ENCODE measurements around the gene PNPLA7.

The PNPLA7 gene

DNA sequence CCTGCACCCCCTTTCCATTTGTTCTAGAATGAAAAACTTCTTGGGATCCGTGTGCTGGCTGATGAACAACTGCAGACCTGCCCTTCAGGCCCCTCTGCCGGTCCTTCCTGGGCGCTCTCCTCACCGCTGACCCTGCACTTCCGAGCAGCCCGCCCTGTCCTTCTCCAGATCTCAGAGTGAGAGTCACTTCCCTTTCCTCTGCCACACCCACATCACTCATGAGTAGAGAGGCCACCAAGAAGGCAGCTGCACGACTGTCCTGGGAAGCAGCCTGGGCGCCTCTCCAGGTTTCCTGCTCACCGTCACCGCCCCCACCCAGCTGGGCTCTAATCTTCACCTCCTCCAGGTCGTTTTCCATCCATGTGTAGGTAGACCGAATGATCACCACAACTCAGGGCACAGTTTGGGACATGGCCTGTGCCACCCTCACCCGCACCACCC is 56.1 kb downstream of the PNPLA7 start:
- no peak for DNase-seq (ENCODE audit: low read depth)

DNA sequence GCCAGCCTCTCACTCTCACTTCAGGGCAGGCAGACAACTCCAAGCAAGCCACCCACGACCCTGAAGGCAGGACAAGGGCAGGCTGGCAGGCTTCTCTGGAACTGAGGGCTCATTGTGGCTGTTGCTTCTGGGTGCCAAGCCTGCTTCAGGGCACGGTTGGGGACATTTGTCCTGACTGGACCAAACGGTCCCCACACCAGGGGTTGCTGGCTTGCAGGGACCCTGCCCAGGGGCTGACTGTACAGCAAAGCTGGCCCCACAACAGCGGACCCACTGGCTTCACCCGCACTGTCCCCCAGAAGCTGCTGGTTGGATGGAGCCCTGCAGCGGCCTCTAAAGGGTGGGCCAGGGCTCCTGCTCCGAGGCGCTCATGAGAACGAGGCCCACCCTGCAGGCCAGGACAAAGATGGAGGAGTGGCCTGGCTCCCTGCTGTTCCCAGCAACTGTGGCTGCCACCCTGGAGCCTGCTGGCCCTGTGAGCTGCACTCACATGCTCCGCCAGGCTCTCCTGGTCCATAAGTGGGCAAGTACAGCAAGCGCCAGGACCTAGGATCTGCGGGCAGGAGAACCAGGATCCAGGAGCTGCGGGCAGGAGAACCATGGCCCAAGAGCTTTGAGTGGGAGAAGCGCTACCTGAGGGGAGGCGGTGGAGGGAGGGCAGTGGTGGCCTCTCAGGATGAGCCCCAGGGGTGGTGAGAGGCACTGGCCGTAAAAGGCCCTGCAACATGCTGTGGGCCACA is 56.7 kb downstream of the PNPLA7 start:
- DNase-seq (ENCODE audit: low read depth): no peak

DNA sequence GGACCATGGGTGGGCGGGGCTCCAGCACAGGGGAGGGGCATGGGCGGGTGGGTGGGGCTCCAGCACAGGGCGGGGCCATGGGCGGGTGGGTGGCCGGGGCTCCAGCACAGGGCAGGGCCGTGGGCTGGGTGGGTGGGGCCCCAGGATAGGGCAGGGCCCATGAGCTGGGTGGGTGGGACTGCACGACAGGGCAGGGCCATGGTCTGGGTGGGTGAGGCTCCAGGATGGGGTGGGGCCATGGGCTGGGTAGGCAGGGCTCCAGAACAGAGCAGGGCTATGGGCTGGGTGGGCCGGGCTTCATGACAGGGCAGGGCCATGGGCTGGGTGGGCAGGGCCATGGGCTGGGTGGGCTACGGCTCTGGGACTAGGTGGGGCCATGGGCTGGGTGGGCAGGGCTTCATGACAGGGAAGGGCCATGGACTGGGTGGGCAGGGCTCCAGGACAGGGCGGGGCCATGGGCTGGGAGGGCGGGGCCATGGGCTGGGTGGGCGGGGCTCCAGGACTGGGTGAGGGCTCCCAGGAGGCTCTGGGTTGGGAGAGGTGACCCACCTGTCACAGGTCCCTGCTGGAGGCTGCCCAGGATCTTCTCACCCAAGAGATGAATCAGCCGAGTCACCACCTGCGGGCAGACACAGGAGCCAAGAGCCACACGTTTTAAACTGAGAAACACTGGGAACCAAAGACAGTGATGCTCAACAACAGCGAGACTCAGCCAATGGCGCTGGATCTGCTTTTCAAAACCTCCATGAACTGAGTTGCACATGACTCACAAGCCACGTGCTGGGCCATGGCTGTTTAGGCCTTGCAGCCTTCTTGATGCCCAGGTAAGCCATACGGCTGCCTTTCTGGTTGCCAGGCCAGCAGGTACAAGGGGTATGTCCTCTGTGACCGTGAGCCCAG is 57.5 kb downstream of the PNPLA7 start:
- no peak for DNase-seq (ENCODE audit: low read depth)

DNA sequence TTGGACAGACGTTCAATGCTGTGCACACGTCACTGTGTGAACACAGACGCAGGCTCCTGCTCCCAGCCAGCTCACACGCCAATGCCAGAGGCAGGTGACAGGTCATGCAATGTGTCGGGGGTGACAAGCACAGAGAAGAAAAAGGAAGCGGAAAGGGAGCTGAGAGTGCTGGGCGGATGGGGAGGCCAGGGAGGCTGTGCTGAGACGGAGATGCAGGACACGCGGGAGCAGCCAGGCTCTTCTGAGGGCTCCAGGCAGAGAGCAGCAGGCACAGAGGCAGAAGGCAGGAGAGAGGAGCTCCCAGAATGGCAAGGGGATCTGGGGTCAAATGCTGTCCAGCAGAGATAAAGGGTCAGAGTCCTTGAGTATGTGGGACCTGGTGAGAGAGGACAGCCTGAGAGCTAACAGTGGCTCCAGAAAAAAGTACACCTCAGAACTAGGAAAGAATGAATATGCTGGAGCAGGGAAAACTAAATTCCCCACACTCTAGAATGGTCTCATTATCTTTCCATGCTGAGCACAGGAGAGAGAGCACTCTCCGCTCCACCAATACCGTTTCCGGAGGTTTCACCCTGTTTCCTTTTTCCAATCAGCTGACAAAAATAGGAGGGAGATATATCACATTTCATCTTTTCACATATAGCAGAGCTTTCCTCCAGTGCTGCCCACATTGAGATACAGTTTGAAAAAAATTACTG is 58.3 kb downstream of the PNPLA7 start:
- no peak for DNase-seq (ENCODE audit: low read depth)

DNA sequence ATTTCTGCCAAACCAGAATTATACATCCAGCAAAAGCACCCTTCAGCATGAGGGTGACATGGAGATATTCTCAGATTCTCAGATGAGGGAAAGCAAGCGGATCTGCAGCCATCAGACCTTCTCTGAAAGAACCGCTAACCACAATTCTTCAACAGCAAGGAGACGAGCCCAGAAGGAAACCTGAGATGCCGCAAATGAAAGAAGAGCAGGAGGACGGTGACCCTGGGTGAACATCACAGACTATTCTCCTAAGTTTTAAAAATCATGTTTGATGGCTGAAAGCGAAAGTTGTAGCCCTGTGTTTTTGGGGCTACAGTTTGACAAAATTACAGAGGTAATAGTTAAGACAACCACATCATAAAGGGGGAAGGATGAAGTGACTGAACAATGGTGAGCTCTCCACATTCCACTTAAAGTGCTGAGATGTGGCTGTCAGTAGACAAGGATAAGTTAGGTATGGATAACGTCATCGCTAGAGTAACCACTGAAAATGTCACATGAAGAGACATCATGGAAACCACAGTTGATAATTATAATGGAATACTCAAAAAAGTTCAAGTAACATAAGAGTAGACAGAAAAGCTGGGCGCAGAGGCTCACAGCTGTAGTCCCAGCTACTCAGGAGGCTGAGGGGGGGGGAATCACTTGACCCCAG is 59.5 kb downstream of the PNPLA7 start:
- DNase-seq (ENCODE audit: low read depth): no peak

DNA sequence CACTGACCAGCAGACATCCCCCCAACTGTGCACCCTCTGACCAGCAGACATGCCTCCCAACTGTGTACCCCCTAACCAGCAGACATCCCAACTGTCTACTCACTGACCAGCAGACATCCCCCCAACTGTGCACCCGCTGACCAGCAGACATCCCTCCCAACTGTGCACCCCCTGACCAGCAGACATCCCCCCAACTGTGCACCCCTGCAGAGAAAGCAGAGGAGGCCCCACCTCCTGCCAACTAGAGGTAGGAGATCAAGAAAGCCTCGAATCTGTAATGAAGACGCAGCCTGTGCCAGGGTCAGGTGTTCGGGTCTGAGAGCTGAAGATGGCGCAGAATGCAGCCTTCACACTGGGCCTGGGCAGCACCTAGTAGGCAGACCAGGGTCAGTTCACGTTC is 61.3 kb downstream of the PNPLA7 start:
- no peak for DNase-seq (ENCODE audit: low read depth)

DNA sequence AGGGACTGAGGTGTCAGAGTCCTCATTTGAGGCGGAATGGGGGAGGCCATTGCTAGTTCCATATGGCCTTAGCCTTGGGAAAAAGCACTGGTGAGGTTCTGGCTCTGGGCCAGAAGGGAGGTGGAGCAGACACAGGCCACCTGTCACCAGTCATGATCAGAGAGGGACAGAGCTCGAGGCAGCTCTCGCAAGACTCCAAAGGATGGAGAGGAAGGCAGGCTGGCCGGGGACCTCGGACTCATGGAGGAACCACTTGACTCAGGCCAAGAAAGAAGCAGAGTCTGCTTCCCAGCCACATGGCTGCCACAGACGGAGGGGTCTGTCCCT is 61.9 kb downstream of the PNPLA7 start:
- DNase-seq (ENCODE audit: low read depth): no peak

DNA sequence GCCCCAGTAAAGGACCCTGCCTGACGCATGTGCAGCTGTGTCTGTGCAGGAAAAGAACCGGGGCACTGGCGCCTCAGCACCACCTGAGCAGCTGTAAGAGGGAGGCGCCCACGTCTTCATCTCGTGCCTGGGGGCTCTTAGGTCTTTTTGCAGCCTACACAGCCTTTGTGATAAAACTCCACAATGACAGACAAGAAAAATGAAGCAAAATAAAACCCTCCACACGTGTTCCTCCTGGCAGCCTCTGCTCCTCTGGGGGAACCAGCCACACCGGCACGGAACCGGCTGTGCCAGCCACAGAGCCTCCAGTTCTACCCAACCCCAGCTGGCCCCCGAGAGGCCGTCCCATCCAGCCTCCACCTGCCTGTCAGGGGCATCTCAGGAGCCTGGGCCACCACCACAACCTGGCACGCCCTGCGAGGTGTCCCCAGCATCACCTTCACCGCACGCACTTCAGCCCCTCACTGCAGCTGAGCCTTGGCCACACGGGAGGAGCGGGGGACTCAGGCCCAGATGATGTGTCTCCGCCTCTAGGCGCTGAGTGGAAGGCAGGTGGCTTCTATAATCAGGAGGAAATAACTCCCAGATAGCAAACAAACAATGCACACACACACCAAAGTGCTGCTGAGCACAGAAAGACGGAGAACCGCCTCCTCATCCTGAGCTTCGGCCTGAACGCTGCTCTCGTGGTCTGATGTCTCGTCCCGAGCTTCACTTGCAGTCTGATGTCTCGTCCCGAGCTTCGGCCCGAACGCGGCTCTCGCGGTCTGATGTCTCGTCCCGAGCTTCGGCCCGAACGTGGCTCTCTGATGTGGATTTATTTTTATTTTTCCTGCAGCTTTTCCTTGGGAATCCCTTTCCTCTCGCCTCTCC is 62.5 kb downstream of the PNPLA7 start:
- DNase-seq (ENCODE audit: low read depth): no peak

DNA sequence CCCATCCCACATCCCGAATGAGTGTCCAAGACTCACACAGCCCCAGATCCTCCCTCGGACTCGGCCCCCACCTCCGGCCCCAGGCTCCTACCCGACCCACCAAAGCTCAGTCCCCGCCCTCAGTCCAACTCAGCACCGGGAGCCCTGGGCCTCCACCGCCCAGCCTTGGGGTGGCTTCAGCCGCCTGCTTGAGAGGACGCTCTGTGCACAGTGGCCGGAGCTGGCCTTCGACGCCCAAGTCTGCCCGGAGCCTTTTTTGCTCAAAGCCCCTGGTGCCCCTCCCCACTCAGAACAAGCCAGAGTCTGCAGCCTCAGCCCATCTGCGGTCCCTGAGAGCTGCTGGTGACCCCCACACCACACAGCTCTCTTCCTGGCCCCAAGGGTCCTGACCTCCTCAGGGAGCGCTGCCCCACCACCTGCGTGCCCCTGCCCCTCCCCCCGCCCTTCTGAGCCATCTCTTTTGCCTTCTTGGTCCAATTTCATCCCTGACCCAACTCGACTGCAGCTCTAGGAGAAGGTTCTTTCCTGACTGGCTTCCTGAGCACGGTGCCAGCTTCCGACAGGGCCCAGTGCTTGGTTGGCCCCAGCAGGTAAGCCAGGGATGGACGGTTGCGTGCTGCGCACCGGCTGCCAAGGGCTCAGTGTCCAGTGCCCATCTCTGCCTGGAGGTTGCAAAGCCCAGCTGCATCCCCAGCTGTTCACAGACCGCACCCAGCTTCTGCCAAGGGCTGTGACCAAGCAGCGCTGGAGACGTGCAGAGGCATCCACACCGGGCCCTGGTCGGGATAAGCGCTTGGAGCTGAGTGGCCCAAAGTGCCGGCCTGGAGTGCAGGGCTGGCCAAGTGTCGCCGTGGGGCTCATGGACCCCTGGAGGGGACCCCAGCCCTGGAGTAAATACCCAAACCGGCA is 63.4 kb downstream of the PNPLA7 start:
- DNase-seq (ENCODE audit: low read depth): no peak

DNA sequence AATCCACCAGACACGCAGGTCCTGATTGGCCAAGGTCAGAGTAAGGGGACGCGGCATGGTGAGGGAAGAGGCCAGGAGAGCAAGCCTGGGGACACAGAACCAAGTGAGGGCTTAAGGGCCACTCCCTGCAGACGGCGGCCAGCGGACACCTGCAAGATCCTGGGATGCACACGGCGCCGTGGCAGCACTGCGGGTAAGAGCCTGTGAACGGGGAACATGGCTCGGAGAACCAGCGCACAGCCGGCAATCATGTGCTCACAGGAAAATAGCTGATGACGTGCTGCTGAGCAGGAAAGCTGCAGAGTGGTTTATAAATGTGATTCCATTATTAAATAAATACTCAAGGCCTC is 64.1 kb downstream of the PNPLA7 start:
- no peak for DNase-seq (ENCODE audit: low read depth)

DNA sequence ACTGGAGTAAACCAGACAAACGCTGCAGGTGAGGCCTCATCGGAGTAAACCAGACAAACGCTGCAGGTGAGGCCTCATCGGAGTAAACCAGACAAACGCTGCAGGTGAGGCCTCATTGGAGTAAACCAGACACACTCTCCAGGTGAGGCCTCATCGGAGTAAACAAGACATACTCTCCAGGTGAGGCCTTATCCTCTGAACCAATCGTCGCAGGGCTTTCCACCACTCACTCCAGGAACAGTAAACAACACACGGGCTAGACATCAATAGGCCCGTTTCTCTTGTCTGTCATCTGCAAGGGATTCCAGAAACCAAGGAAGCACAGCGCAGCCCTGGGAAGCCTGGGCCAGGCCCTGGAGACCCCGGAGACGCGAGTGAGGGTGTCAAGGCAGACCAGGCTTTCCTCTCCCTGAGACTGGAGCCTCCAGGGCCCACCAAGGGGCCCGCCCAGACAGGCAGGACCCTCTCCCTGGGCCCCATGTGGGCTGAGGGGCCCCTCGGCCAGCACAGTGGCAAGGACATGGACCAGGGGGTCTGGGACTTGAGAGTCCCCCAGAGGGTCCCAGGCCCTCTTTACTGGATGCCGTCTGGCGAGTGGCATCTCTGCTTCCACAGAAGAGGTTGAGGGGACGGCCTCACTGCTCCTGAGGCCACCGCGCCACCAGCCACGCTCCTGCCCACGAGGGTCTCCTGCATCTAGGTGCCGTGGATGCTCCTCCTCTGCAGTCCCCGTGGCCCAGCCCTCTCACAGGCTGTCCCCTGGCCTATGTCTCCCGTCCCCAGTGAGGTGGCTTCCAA is 64.7 kb downstream of the PNPLA7 start:
- DNase-seq (ENCODE audit: low read depth): no peak

DNA sequence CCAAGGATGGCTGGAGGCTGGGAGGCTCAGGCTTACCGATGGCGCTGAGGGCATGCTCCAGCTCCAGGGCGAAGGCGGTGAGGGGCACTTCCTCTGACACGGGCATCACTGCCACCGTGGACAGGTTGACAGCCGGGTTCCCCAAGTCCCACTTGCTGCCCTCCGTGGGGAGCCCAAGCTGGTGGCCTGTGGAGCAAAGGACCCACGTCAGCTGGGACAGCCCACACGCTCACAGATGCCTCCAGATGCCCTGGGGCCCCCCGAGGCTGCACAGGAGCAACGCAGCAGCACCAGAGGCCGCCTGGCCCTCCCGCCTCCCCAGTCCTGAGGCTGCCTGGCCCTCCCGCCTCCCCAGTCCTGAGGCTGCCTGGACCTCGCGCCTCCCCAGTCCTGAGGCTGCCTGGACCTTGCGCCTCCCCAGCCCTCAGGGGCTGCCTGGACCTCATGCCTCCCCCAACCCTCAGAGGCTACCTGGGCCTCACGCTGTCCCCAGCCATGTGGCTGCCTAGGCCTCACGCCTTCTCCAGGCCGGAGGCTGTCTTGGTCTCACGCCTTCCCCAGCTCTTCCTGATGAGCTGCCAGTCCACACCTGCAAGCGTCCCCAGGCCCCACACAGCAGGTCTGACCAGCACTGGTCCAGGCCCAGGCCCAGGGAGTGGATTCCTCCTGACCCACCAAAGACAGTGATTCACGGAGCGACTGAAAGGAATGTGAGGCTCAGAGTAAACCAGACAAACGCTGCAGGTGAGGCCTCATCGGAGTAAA is 65.5 kb downstream of the PNPLA7 start:
- DNase-seq (ENCODE audit: low read depth): no peak

DNA sequence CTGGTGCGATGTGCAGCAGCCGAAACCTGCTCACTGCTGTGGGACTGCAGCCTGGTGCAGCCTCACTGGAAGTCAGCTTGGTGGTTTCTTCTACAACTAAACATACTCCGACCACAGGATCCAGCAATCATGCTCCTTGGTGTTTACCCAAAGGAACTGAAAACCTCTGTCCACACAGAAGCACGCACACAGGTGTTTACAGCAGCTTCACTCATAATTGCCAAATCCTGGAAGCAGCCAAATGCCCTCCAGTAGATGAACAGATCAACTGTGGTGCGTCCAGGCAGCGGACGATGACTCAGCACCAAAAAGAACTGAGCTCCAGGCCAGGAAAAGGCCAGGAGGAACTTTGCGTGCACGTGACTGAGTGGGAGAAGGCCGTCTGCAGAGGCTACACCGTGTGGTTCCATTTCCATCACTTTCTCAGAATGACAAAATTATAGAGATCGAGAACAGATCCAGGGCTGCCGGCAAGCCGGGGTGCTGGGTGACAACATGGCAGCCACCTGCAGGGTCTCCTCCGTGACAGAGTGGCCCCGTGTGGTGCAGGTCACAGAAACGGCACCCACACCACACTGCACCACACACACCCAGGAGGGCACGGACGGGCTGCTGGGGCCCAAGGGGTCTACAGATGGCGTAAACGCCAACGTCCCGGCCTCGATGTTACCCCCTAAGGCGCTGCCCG is 68.0 kb downstream of the PNPLA7 start:
- no peak for DNase-seq (ENCODE audit: low read depth)

DNA sequence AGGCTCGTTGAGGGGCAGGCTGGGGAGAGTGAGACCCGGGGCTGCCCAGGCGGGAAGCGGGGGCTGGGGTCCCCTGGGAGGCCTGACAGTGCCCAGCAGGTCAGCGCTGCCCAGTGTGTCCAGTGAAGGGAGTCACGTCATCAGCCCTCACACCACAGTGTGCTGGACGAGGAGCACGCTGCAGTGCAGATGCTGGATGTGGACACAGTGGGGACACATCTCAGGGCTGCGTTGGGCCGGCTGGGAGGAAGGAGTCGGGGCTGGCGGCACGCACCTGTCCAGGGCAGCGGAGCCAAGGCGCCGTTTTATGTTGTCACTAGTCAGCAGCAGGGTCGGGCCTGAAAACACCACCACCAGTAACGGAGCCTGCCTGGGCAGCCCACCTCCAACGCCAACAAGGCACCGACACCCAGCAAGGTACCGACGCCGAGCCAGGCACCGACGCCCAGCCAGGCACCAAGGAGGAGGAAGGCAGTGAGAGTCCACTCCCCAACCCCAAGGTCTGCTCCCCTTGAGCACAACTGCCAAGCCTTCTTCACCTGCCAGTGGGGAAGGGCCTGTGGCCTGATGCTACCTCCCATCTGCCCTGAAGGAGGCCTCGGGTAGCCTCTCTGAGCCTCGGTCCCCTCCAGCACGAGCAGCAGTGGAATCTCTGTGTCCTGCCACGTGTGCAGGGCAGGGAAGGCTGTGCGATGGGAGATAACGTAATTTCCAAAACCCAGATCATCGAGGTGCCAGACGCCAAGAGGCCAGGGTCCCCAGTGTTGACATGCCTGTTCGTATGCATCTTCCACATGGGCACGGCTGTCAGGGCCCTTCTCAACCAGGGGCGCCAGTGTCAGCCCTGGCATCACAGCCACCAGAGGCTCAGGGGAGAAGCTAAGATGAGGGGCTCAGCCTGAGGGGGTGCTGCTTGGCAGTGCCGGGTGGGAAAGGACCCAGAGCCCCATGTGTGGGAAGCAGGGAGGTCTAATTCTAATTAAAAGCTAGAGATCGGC is 69.2 kb downstream of the PNPLA7 start:
- DNase-seq (ENCODE audit: low read depth): no peak

DNA sequence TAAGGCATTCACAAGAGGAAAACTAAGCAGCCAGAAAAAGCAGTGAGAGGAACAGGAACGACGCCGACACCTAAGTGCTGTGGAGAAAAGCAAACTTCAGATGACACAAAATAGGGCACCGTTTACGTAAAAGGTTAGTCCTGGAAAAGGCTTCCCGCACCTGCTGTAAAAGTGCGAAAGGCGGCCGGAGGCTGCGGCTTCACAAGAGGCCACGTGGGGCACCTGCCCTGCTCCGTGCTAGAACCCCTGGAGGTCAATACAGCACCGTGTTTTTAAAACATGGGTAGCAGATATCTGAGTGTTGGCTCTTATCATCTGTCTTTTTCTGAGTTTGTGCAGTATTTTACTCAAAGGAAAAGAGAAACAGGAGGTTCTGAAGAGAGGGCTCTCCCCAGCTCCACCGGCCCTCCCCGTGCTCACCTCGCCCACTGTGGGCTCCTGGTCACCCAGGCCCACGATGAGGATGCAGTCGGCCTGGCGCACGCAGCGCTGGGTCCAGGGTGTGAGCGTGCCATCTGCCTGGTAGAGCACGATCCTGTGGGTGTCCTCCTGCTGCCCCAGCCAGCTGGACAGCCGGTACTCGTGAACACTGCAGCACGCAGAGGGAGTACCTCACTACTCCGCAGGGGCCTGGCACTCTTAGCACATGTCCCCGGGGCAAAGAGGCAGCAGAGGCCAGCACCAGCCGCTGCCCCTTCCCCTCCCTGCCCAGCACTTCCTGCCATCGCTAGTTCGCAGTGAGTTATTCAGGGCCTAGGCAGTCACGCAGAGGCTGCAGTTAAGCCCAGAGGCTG is 70.1 kb downstream of the PNPLA7 start:
- DNase-seq (ENCODE audit: low read depth): no peak
